ENCODE results near the gene KCNIP4.
A peak's percentile ranks its signal among the peaks of the same experiment; 100 is the strongest.

The KCNIP4 gene

DNA sequence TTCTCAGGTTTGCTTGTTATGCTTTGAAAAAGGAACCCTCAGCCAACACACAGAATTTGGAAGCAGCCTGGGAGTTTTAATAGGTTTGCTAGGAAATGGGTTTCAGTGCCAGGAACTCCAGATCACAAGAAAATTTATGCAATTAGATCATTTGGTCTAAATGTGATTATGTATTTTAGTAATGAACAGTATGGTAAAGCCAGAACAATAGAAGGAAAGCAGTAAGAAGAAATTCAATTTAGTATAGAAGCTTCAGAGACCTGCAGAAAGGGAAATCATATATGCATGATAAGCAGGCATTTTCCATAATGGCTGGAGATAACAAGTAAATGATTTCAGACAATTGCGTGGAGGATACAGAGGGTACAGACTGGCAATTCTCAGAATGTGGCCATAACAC, 184.7 kb downstream of the KCNIP4 start:
- no peak for DNase-seq (ENCODE audit: low spot score)

DNA sequence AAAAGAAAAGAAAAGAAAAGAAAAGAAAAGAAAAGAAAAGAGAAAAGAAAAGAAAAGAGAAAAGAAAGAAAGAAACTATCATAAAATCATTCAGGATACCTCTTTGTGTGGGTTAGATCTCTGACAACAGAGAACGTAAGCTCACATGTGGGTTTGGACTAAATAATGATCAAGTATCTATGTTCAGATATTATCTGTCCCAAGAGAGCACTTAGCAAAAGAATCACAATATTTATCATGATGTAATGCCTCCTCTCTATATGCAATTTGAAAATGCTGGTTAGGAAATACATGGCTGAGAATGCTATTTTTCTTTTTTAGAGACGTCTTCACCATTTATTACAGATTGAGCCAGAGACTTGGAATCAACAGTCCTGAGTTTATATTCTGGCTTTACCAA, 191.3 kb downstream of the KCNIP4 start:
- no peak for DNase-seq (ENCODE audit: low spot score)

DNA sequence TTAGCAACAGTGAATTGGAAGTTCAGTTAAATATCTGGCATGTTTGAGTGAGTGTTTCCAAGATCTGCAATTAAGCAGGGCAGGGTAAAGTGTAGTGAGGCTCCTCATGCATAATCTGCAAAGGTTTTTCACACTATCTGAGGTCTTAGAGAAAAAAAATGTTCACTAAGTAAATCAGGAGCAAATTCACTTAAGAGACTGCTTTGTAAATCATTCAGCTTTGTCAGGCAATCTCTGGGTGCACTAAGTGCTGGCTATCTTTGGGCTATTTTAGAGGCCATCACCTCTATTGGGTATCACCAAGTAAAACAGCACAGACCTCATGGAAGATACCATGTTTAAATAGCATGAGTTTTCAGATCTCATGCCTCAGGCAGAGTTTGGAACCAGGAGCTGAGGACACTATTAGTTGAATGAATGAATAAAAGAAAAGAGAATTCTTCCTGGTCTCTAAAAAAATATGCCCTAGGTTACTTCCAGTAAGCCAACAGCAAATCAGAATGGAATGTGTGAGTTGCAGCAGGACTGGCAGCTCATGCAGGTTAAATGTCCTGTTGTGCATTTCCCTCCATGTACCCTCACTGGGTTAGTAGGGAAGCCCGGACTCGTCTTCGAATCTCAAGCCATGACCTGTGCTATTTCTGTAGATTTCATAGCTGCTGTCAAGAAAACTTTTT, 195.3 kb downstream of the KCNIP4 start:
- DNase-seq (ENCODE audit: low spot score) = no peak

DNA sequence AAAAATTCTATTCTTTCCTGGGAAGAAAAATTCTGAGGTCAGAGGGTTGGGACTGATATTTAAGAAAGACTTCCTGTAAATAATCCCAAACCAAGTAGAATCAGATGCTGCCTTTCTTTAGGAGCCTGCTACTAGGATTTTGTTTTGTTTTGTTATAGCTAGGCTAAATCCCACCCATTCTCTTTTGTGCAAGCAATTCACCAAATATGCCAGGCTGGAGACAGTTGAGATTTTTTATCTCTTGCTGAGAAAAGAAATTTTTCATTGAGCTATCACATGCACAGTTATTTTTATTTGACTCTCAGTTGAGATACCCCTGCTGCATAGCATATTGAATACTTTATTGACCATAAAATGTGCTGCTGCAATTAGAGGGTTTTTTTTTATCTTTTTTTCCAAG, 196.0 kb downstream of the KCNIP4 start:
- no peak for DNase-seq (ENCODE audit: low spot score)

DNA sequence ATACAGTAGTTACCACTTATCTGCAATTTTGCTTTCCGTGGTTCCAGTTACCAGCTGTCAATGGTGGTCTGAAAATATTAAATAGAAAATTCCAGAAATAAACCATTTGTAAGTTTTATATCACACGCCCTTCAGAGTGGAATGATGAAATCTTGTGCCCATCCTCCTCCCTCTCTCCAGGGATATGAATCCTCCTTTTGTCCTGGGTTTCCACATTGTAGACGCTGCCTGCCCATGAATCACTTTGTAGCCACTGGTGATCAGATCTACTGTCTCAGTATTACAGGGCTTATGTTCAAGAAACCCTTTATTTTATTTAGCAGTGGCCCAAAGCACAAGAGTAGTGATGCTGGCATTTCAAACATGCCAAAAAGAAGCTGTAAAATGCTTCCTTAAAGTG, 198.6 kb downstream of the KCNIP4 start:
- peak; percentile 30 for DNase-seq (ENCODE audit: low spot score)

DNA sequence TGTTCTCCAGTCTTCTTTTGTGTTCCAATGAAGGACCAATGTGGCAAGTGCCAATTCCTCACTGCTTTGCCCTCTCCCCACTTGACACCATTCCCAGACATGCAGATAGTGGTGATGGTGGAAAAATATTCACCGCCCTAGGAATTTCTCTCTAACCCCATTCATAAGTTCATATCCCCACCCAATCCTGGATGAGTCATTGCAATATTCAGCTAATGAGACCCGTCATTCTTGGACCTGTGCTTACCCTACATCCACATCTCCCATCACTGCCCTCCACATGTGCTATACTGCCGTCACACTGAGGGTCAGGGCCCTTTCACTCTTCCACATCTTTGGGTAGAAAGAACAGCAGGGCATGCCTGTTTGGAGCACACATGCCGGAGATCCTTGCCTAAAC, 199.2 kb downstream of the KCNIP4 start:
- no peak for DNase-seq (ENCODE audit: low spot score)

DNA sequence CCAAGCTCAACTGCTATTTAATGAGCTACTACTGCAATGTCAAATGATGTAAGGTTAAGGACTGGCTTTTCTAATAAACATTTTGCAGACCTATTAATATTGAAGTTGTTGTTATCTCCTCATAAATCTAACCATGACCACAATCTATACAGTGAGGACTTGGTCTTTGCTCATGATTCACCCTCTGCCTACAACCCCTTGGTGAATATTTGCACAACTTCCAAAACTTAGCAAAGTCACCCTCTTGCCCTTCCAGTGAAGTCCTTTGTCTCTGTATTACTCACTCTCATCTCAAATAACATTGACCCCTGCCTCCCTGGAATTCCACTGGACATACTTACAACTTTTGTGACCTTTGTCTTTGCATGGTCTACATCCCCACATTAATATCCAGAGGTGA, 204.5 kb downstream of the KCNIP4 start:
- DNase-seq (ENCODE audit: low spot score) = no peak

DNA sequence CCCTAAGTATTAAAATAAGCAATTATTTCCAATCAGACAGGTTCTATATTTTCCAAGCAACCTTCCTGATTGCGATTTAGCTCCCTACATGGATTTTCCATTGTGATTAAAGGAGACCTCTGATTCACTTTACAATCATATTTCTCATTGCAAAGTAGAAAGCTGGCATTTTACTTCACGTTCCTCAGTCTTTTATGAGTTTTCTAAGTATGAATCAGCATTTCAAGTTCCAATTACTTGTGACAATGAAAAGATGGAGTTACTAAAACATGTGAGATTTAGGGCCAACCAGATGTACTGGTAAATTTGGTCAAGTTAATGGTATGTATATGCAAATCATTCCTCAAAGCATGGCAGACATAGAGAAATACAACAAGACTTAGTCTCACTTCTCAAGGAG, 206.2 kb downstream of the KCNIP4 start:
- DNase-seq (ENCODE audit: low spot score) = no peak

DNA sequence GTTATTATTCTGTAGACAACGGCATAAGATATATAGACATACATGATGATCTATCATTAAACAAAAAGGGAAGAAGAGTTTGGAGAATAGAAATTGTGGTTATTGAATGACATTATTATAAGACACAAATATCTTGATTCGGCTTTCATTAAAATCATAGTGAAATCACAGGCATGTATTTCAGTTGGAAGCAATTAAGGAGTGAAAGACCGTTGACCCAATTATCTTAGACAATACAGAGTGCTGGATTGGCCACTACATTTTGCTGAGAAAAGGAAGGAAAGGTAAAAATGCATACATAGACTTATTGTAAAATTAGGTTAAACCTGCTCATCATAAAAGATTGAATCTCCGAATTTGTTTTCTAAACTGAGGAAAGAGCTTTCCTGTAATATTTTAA, 209.8 kb downstream of the KCNIP4 start:
- DNase-seq (ENCODE audit: low spot score) = no peak

DNA sequence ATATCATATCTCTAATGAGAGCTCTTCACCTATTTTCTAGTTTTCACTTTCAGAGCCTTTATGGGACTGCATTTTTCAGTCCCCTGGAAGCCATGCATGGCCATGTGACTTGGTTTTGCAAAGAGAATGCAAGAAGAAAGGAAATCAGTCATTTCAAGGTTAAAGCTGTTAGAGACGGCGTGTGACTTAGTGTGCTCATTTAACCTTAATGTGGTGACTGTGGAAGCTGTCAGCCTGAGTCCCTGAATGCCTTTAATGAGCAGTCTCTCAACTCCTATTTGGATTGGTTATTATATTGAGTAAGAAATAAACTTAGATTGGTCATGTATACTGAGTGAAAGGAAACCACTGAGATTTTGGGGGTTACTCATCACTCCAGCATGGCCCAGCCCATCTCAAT, 212.7 kb downstream of the KCNIP4 start:
- no peak for DNase-seq (ENCODE audit: low spot score)

DNA sequence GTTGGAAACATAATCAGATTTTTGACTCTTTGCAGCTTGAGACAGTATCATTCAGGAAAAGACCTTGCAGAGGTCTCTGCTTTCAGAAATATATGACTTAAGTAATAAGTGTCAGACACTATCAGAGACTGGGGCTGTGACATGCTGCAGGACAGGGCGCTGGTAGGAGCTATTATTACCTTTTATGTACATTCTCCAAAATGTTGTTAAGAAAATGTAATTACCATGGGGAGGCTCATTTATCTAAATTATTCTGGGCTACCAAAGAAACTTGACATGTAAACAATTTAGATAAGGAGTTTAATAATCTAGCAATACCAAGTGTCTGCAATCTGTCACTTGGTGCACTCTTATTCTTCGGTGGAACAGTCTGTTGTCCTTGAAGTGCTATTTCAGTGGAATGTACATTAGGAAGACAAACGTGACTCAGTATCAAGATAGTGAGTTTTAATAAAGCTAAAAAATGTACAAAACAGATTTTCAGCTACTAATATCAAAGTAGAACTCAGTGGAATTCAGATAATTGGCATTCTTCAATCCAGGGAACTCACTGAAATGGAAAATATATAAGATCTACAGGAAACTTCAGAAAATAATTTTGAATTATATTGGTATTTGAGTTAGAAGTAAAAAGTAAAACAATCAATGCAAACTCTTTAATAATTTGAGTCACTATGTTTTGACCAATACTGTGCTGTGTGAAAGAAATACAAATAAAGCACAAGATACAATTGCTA, 214.5 kb downstream of the KCNIP4 start:
- no peak for DNase-seq (ENCODE audit: low spot score)

DNA sequence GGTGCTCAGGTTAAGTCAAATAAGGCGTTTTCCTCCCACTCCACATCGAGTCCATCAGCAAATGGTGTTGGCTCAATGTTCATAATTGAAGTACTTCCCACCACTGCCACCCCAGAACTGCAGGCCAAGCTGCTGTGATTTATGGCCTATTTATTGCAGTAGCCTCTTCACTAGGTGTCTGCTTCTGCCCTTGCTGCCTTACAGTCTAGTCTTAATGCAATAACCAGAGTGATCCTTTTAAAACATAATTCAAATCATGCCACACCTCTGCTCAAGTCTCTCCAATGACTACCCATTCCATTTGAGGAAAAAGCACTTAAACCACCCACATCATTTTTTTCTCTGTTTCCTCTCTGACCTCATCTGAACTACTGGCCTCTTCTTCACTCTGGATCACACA, 220.3 kb downstream of the KCNIP4 start:
- DNase-seq (ENCODE audit: low spot score) = no peak

DNA sequence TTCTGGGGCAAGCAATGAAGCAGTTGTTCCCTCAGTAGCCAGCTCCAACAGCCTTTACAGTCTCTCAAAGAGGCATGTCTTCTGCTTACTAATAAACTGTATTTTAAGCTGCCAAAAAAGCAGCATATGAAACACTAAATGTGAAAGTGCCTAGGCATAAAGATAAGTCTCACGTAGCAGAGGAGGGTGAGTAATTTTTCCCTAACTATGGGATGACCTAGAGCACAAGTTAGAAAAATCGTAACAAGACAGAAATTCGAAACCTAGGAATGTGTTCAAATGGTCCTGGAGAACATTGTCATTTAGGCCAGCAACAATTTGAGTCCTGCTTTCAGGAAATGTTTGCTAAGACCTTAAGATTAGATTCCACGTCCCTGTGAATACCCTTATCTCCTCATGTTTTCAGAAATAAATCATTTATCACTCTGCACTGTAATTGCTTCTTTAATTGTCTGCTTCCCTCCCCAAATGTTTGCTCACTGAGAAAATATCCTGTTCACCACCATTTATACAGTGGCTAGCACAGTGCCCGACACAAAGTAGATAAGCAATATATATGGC, 222.2 kb downstream of the KCNIP4 start:
- DNase-seq (ENCODE audit: low spot score) = no peak

DNA sequence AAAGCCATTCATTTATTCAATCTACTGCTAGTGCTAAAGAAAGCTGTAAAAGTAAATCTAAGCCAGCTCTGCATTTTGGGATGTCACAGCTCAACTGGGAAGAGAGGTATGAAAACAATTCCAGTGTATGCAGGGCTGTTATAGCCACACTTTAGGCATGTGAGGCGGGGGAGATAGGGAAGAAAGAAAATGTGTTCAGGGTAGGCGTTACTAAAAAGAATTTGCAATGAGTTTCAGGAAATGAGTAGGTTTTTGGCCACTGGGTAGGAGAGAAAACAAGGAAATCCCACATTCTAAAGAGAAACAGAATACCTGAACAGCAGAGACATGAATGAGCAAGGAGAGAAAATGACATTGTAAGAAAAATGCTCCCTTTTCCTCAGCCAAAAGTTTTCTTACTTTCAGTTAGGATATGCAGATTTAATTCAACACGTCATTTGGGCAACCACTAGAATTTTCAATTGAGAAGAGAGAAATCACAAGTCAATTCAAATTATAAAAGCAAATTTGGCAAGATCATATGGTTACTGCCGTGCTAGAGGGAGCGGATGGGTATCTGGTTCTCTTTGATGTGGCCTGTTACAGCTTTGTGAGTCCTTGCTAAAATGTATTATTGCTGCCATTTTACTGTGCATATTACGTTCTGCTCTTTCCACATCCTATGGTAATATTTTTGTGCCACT, 226.3 kb downstream of the KCNIP4 start:
- no peak for DNase-seq (ENCODE audit: low spot score)

DNA sequence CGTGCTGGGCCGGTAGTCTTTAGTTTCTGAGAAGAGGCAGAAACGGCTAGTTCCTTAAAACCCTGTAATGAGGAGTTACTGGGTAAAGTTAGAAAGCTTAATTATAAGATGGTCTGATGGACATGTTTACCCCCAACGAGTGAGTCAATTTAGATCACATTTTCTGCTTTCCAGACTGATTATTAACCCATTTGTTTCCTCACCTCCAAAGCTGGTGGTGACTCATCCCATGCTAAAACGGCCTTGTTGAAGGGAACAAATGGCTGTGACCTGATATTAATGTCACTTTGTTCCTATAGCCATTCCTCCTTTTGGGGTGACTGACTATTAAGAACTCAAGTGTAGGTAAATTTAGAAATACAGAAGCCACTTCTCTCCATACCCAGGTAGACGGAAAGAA, 232.0 kb downstream of the KCNIP4 start:
- no peak for DNase-seq (ENCODE audit: low spot score)

DNA sequence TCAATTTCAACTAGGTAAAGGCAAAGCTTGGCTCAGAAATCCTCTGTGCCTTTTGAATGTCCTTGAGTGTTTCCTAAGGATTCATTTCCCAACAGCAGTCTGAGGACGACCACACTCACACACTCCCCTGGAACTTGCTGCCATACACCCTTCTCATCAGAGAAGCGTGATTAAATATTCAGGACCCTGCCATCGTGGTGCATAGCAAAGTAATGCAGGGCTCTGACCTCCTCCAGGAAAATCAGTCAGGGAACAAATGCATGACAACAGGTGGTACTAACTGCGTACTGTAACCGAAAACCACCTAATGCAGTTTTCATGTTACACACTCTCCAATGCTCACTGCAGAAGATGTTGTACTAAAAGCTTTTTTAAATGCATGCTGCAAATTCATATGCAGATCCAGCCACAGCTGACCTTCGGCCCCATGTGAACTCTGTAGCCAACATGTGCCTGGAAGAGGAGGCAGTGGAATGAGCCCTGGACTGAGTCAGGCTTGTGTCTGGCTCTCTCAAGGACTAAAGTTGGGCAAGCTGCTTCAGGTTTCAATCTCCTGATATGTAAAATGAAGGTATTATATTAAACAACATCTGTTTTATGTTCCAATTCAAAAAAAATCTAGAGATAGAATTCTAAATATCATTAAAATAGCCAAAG, 238.3 kb downstream of the KCNIP4 start:
- no peak for DNase-seq (ENCODE audit: low spot score)

DNA sequence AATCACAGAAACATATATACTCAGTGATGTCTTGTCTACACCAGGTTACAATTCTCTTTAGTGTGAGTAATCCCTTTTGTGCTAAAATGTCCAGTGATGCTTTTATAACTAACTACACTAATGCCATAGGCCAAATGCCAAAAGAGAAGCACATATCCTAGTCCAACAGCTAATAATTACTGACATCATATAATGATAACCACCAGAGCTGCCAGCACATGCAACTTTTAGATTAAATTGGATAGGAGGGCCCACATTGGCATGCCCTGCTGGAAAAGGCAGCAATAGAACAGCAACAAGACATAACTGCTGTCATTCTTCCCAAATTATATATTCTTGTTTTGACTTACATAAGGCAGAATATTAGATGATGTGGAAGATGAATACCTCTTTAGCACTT, 238.8 kb downstream of the KCNIP4 start:
- no peak for DNase-seq (ENCODE audit: low spot score)

DNA sequence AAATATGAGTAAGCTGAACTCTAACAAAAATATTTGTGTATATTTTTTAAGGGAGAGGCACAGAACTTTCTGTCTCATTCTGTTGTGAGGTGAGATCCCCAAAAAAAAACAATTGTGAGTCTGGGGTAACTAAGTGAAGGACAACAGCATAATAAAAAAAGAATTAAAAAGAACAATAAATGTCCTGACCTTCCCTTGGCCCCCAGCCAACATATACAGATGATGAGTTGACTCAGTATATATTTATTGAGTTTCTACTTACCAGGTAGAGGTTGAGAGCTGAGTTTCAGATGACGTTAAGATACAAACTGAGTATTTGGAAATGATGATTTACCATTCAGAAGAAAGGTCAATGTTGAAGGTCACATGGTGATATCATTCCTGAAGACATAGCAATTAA, 239.5 kb downstream of the KCNIP4 start:
- no peak for DNase-seq (ENCODE audit: low spot score)

DNA sequence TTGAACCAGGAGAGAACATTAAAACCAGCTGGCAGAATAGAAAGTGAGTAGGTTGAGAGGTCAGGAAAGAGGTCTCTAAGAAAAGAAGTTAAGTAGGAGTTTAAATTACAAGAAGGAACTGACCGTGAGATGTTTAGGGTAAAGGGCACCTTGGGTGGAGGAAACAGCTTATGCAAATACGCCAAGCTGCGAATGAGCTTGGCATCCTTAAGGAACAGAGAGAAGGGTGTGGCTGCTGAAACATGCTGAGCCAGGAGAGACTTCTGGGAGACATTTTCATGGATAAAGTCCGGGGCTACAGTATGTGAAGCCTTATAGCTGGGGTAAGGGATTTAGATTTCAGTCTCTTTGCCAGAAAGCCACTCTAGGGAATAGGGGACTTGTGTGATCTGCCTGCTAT, 249.1 kb downstream of the KCNIP4 start:
- DNase-seq (ENCODE audit: low spot score) = no peak

DNA sequence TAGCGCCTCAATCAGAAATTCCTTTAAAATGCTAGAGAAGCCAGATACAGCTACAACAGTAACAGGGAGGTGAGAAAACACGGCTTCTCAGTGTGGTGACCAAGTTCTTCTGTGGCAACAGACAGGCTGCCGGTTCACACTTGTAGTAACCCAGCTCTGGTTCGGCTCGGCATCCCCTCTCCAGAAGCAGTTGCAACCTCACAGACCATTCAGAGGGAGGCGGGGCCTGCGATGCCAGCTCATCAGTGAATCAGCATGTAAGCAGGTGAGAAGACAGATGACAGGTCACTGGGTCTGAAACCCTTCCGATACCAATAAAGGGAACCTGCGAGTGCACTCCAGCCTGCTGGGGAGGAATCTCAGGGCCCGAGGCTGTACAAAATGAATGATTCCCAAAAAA, 251.0 kb downstream of the KCNIP4 start:
- no peak for DNase-seq (ENCODE audit: low spot score)

DNA sequence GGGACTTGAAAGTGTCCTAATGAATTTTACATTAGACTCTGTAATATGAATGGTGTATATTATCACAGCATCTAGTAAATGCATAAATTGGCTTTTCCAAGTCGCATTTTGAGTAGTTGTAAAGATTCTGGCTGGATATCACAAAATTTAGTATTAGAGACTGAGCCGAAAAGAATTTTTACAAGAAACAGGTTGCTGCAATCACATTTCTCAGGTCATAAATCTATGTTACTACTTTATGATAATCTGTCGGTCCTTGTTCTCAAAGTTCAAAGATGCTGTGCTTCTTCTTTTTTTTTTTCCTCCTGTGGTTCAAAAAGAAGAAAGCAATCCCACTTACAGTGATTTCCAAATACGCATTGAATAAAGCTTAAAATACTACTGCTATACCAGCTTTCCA, 253.4 kb downstream of the KCNIP4 start:
- no peak for DNase-seq (ENCODE audit: low spot score)

DNA sequence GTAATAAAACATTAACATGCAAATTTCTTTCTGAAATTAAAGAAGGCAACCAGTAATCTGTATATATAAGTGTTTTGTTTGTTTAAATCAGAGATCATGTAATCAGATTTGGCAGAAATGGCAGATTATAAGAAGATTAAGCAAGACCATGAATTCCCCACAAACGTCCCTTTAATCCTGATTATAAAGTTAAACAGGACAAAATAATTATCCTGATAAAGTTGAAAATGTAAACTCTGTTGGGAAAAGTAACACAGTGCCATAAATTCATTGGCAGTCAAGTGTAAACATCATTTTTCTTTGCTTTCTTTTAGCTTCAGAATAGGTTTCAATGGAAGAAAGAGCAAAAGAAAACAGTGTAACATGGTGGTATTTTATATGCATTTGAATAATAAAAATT, 256.3 kb downstream of the KCNIP4 start:
- DNase-seq (ENCODE audit: low spot score) = no peak

All from COLO829 (cell line).